Breast epithelium (tissue), 3 donors: Measurements from ENCODE around the gene WFIKKN1.

Source experiments
- POLR2AphosphoS5 ChIP-seq, 3 donors: sonication (generic); formaldehyde crosslinking; IDR thresholded peaks; one replicate each; pipeline ENCODE4 v1.6.1; 2017; ENCODE audit warnings: antibody characterized with exemption in 3 of 3
- TF ChIP-seq, protein P1 (sequence below), 3 donors: fragments of 450-650 bp; IDR thresholded peaks; one replicate each; pipeline ENCODE4 v1.5.1; 2016 to 2017; ENCODE audit warnings: antibody characterized with exemption in 3 of 3, mild to moderate bottlenecking in 3 of 3, moderate library complexity in 3 of 3

DNA sequence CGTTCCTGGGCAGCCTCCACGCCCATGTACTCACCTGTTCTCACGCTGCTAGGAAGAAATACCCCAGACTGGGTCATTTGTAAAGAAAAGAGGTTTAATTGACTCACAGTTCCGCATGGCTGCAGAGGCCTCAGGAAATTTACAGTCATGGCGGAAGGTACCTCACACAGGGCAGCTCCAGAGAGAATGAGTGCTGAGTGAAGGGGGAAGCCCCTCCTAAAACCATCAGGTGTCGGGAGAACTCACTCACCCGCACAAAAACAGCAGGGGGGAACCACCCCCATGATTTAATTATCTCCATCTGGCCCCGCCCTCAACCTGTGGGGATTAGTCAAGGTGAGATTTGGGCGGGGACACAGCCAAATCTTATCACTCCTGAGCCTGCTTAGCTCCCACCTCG is 22.8 kb upstream of the WFIKKN1 start:
- TF ChIP-seq, protein P1, sequence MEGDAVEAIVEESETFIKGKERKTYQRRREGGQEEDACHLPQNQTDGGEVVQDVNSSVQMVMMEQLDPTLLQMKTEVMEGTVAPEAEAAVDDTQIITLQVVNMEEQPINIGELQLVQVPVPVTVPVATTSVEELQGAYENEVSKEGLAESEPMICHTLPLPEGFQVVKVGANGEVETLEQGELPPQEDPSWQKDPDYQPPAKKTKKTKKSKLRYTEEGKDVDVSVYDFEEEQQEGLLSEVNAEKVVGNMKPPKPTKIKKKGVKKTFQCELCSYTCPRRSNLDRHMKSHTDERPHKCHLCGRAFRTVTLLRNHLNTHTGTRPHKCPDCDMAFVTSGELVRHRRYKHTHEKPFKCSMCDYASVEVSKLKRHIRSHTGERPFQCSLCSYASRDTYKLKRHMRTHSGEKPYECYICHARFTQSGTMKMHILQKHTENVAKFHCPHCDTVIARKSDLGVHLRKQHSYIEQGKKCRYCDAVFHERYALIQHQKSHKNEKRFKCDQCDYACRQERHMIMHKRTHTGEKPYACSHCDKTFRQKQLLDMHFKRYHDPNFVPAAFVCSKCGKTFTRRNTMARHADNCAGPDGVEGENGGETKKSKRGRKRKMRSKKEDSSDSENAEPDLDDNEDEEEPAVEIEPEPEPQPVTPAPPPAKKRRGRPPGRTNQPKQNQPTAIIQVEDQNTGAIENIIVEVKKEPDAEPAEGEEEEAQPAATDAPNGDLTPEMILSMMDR (IDR thresholded peaks at IDR 0.05): no peak
- no peak for TF ChIP-seq POLR2AphosphoS5 (IDR thresholded peaks at IDR 0.05)
